Measurements from ENCODE around the gene GLB1L.

- TF ChIP-seq, protein P1, sequence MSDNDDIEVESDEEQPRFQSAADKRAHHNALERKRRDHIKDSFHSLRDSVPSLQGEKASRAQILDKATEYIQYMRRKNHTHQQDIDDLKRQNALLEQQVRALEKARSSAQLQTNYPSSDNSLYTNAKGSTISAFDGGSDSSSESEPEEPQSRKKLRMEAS (IDR thresholded peaks at IDR 0.05): no peak
- TF ChIP-seq TAF1 (IDR thresholded peaks at IDR 0.05; ENCODE audit: low read depth, low read length) (no peak), MAFK (IDR thresholded peaks at IDR 0.05; ENCODE audit: low read depth, low read length) (no peak), JUN (IDR thresholded peaks at IDR 0.05; ENCODE audit: low read depth, low read length) (no peak), CEBPB (IDR thresholded peaks at IDR 0.05; ENCODE audit: low read depth, low read length) (no peak), RAD21 (IDR thresholded peaks at IDR 0.05 in 1 of 2, conservative IDR thresholded peaks at IDR 0.05 in 1 of 2; ENCODE audit: low read depth in 2 of 2, low read length in 2 of 2) (no peak)
- TF ChIP-seq, protein P2, sequence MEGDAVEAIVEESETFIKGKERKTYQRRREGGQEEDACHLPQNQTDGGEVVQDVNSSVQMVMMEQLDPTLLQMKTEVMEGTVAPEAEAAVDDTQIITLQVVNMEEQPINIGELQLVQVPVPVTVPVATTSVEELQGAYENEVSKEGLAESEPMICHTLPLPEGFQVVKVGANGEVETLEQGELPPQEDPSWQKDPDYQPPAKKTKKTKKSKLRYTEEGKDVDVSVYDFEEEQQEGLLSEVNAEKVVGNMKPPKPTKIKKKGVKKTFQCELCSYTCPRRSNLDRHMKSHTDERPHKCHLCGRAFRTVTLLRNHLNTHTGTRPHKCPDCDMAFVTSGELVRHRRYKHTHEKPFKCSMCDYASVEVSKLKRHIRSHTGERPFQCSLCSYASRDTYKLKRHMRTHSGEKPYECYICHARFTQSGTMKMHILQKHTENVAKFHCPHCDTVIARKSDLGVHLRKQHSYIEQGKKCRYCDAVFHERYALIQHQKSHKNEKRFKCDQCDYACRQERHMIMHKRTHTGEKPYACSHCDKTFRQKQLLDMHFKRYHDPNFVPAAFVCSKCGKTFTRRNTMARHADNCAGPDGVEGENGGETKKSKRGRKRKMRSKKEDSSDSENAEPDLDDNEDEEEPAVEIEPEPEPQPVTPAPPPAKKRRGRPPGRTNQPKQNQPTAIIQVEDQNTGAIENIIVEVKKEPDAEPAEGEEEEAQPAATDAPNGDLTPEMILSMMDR (IDR thresholded peaks at IDR 0.05; ENCODE audit: control extremely low read depth in 1 of 3, insufficient read depth in 1 of 3, low read depth in 1 of 3, low read length in 3 of 3): no peak
Measured at GRCh38 chr2:219261024-219261855, 16.0 kb upstream of the GLB1L start.
